ENCODE measurements around the gene KCNIP3.
"Not testable (repeated sequence)": the region's sequence is repeated elsewhere in the genome, so short reads cannot be mapped to it uniquely, and the experiment has no call there.

The KCNIP3 gene

GRCh38 chr2:95433373-95433772 lies 136.2 kb downstream of the KCNIP3 start:
- not testable (repeated sequence) for DNase-seq

DNA sequence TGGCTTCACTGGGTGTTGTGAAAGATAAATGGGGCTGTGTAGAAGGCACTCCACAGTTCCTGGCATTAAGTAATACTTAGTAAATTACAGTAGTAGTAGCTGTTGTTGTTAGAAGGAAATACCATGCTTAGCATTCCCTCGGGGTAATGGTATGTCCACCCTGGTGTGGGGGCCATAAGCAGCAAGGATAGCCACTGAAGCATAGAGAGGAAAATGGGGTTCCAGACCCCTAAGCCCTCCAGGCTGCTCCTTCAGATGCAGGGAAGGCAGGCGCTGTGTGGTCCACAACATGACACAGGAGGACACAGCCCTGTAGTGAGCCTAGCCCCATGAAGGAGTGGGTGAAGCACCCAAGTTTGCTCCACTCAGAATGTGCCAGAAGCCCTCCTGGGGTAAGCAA lies 136.8 kb downstream of the KCNIP3 start:
- not testable (repeated sequence) for DNase-seq

DNA sequence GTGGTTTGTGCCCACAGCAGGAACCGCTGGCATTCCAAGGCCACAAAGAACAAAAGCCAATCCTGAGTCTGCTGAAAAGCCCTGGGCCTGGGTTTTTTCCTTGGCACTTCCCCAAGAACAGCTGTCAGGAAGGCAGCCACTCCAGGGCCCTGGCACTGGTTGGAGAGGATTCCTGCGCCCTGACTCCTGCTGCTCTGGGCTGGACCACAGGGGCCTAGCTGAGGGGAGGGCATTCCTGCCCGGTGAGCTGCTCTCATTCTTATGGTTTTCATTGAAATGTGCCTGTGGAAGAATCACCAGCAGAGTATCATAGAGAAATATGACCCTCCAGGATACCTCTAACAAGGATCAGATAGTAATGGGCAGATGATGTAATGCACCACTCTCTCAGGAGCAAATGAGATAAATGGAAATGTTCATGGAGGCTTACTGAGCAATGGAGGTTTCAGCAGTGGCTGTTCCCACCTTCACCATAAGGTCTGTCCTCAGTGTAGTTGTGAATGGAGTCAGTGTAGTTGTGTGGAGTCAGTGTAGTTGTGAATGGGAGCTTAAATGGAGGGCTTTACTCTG lies 137.4 kb downstream of the KCNIP3 start:
- not testable (repeated sequence) for DNase-seq

DNA sequence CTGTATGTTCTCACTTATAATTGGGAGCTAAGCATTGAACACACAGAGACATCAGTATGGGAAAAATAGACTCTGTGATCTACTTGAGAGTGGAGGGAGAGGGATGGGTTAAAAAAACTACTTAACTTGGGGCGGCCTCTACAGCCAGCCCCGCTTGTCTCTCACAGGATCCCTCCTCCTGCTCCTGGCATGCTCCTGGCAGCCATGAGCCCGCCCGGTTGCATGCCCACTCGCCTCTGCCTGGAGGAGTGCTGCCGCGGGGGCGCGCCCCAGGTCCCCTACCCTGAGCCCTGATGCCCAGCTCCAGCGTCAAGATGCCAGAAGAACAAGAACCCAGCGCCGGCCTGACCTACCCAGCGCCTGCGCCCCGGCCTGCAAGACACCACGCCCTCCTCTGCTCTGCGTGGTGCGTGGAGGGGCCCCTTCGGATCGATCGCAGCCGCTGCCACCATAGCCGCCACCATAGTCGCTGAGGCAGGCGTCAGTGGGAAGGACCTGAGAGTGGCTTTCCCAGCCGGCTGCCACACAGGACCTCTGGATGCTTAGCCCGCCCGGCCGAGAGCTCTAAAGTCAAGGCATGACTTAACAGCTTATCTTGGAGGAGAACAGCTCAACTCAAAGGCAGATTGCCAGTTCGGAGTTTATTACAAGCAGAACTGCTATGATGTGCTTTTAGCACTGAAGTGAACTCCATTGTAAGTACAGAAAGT lies 138.2 kb downstream of the KCNIP3 start:
- DNase-seq: not testable (repeated sequence)
